Hindlimb muscle (tissue), 1 donor: ENCODE data around the gene RAET1G. TPM values are rescaled to one million over a fixed set of nuclear protein-coding genes. Genes with fewer than 3 reads are reported as not detected.
"Not testable (repeated sequence)": the region's sequence is repeated elsewhere in the genome, so short reads cannot be mapped to it uniquely, and the experiment has no call there.

Source experiments
- DNase-seq: peaks from one replicate; pipeline ENCODE4 v3.0.0-alpha.2; 2013
- polyA plus RNA-seq: library from polyadenylated mRNA; unstranded; fragments of 120-200 nt; gene quantifications from one replicate; pipeline ENCODE4 v1.2.1, GENCODE V29; 2013; ENCODE audit not compliant: insufficient read length

Gene RAET1G
- polyA plus RNA-seq, 1 donor = 0.54 TPM

GRCh38 chr6:149953390-149953789 is 30.5 kb upstream of the RAET1G start:
- not testable (repeated sequence) for DNase-seq

GRCh38 chr6:149951626-149952025 is 28.7 kb upstream of the RAET1G start:
- no peak for DNase-seq

- no peak for DNase-seq
Measured at GRCh38 chr6:149951096-149951495, 28.2 kb upstream of the RAET1G start.

DNA sequence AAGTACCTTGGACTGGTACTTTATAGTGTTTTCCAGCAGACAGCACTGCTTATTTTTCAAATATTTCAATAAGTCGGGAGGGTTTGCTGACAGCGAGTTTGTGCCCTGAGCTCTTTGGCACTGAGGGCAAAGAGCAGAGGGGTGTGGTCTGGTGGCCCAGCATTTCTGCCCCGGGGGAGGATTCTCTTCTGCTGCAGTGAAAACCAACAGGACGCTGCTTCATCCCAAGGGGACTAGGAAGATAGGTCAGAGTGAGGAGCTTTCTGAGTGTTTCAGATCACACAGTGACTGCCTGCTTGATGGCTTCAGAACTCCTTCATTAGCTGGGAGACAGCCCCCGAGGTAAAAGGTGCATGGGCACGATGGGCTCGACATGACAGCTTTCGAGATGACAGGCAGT is 27.5 kb upstream of the RAET1G start:
- no peak for DNase-seq

GRCh38 chr6:149948616-149949015 is 25.7 kb upstream of the RAET1G start:
- no peak for DNase-seq

DNA sequence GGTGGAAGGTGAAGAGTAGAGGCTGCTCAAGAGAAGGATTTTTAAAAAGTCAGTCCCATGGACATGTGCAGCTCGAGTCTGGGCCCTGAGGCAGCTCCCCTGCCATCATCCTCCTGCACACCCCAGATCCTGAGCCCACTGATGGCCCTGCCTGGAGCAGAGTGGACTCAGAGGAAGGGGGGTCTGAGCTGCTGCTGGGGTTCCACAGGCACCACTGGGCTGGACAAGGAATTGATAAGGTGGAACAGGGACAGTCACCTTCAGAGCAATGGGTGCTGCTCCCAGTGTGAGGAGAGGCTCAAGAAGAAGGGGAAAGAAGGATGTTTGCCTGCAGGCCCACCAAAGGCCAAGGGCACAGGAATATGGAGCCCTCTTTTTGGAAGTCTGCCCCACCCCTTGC is 25.1 kb upstream of the RAET1G start:
- no peak for DNase-seq

DNA sequence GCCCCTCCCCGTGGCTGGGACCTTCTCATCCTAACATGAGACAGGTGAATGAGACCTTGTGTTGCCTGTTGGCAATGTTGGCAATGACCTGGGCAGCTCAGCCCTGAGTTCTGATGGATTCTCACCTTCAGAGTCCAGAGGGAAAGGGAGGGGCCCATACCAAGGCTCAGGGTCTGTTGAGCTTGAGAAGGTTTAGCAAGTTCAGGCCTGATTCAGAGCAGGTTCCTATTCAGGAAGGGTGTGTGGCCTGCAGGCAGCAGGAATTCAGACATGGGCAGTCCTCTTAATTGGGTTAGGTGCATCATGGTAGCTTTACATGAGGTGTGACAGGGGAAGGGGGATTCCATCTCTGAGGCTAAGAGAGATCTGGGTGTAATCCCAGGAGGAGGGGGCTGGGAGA is 24.6 kb upstream of the RAET1G start:
- DNase-seq = not testable (repeated sequence)

GRCh38 chr6:149946631-149947030 is 23.7 kb upstream of the RAET1G start:
- DNase-seq = not testable (repeated sequence)

DNA sequence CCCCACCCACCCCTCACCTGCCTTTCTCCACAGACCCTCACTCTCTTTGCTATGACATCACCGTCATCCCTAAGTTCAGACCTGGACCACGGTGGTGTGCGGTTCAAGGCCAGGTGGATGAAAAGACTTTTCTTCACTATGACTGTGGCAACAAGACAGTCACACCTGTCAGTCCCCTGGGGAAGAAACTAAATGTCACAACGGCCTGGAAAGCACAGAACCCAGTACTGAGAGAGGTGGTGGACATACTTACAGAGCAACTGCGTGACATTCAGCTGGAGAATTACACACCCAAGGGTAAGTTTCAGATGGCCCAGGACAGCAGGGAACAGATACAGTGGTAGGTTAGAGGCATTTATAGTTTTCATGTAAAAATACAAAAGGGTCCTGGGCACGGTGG is 22.4 kb upstream of the RAET1G start:
- not testable (repeated sequence) for DNase-seq

- DNase-seq = not testable (repeated sequence)
Measured at GRCh38 chr6:149943321-149943720, 20.4 kb upstream of the RAET1G start.

DNA sequence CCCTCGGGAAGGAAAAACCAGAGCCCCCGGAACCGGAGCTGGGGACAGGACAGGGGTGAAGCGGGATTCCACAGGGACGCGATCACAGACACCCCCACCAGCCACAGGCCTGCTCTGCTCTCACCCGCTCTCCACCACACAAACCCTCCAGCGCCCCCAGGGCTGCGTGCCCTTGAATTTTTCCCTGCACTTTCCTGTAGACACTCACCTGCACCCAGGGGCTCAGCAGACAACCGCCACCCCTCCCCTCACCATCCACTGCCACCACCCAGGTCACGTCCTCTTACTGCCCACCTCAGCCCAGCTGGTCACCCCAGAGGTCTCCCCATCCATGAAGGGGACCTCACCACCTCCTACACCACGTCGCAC is 19.5 kb upstream of the RAET1G start:
- no peak for DNase-seq

DNA sequence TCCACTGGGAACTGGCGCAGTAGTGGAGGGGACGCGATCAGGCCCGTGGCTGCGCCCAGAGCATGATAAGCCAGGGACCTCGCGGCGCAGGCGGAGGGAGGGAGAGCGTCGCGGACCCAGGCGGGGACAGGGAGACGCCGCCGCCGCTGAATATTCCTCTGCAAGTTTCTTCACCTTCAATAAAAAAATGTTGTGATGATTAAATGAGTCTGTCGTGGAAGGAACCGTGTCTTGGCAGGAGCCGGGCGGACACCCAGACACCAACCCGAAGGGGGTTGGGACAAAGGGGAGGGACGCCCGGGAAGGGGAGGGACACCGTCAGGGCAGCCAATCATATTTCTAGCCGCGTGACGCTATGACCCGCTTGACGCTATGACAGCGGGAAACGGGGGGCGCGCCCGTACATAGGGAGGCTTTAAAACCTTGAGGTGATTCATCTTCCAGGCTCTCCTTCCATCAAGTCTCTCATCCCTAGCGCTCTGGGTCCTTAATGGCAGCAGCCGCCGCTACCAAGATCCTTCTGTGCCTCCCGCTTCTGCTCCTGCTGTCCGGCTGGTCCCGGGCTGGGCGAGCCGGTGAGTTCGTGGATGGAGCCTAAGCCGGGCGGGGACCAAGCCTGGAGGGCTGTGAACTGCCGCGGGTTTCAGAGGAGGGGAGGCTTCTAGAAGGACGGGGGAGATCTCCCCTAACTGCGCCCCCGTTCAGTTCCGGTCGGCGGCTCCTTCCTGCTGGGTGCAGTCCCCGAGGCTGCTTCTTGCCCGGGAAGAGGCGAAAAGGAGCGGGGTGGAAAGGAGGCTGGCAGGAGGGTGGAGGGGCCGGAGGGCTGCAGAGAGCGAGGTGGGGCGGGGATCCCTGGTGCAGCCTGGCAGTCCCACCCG is 18.9 kb upstream of the RAET1G start, which contains the start of gene ULBP2:
Gene ULBP2 (plus strand): TSS at position 432 of the 878 bp plus-strand sequence. CDS start 59 bp downstream, at position 491.
- peak; percentile 82 for DNase-seq

- no peak for DNase-seq
Measured at GRCh38 chr6:149940672-149940982, 17.7 kb upstream of the RAET1G start.

DNA sequence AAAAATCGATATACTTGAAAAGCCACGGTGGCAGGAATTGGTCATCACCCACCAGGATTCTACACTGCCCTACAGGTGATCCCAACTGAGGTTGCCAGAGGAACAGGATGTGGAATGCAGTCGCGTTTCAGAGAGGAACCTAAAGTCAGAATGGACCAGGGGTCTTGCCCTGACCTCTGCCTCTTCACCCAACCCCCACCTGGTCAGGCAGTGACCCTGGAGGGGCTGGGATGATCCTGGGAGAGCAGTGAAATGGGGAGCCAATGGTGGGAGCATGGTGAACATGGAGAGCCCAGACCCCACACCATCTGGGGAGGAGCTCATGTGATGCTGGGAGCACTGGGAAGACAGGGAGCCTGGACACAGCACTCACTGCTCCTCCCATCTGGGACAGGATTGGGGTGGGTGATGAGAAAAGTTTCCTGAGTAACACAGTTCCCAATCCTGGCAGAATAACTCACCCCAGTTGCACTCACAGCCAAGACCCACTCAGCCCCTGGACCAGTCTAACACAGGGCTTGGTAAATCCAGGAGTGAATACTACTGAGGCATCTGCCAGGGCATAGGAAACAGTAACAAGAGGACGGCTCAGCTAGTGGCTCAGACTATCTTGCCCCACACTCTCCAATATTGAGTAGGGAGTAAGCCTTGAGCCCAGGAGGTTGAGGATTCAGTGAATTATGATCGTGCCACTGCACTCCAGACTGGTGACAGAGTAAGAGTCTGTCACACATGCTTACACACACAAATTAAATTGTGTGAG is 17.2 kb upstream of the RAET1G start:
- DNase-seq = no peak

DNA sequence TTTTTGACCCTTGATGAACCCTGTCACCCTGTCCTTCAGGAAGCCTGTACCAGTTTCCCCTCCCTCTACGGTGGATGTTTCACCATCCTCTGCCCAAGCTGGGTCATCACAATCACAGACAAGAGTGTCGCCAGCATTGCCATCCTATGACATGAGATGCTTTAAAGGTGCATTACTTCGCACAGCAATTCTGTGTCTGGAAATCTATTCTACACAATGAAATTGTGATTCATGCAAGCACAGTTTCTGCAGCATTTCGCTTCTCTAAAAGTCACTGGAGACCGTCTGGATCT is 16.4 kb upstream of the RAET1G start:
- DNase-seq = no peak

DNA sequence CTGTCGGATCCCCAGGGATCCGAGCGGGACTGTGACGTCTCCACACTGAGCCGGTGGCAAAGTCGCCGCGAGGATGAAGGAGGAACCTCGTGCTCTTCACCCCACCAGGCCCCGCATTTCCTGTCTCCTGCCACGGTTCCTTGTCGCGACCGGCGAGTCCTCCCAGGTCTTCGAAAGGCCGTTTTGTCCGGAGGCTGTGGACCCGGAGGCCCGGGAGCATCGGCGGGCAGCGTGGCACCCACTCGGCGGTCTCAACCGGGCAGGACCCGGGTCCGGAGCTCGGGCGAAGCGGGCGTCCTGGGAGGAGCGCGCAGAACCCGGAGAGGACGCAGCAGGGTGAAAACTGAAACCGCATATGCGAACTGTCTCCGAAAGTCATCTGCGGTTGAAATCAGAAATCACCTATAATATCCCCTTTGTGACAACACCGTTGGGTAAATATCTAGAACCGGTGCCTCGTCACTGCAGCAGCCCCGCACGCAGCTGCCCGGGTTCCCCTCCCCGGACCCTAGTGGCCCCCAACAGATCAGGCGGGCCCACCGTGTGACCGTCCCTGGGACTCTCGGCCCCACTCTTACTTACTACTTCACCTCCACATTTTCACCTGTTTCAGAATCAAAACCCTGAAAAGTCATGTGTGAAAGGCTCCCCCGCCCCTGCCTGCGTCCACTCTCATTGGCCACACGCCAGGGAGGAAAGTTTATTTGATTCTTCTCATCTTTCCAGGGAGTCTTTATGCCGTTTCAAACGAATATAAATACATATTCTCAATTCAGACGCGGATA is 15.8 kb upstream of the RAET1G start:
- DNase-seq = no peak

DNA sequence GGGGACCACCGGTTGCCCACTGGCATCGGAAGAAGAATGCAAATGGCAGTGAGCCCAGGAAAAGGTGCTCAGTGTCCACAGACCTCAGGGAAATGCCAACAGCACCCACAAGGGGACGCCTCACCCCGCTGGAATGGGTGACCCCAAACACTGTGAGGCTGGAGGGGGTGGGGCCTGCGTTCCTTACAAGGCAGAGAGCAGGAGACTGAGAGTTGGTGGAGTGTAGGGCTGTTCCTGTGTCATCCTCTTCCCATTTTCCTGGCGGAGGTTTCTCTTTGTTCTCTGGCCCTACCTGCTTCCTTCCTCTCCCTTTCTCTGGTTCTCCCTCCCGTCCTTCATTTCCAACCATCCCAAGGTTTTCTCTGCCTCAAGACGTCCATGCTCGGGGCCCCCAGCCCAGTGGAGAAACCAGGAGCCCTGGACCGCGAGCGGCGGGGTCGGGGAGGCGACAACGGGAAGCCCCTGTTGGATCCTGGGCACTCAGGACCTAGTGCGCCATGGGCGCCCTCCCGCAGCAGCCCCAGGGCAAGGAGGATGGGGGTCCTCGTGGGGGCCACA is 15.2 kb upstream of the RAET1G start:
- not testable (repeated sequence) for DNase-seq

DNA sequence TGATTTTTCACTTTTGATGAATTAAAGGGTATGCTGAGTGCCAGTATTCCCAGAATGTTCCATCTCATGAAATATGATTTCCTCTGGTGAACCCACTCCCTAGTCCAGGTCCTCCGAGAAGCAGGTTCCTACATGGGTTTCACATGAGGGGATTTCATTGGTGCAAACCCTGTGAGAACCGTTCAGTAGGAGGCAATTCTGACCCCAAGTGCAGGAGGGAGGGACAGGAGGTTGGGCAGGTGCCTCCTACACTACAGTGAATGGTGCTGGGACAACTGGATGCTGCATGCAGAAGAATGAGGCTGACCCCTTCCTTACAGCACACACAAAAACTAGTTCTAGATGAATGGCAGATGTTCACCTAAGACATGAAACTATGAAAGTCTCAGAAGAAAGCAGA is 13.8 kb upstream of the RAET1G start:
- DNase-seq = no peak

GRCh38 chr6:149935668-149936067 is 12.7 kb upstream of the RAET1G start:
- DNase-seq = no peak

DNA sequence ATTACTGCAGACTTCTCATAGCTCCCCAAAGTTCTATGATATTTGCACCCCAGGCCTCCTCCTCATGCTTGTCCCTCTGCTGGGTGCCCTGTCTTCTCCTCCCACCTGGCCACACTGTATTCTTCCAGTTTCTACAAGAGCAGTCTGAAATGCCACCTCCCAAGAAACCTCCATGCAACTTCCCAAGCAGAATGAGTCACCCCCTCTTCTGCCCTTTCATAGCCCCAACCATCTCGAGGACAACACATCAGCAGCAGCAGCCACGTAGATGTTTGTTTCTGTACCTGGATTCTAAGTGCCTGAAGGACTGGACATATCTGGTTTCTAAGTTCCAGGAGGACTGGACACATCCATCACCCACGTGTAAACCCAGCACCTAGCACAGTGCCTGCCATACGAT is 12.3 kb upstream of the RAET1G start:
- DNase-seq = no peak

DNA sequence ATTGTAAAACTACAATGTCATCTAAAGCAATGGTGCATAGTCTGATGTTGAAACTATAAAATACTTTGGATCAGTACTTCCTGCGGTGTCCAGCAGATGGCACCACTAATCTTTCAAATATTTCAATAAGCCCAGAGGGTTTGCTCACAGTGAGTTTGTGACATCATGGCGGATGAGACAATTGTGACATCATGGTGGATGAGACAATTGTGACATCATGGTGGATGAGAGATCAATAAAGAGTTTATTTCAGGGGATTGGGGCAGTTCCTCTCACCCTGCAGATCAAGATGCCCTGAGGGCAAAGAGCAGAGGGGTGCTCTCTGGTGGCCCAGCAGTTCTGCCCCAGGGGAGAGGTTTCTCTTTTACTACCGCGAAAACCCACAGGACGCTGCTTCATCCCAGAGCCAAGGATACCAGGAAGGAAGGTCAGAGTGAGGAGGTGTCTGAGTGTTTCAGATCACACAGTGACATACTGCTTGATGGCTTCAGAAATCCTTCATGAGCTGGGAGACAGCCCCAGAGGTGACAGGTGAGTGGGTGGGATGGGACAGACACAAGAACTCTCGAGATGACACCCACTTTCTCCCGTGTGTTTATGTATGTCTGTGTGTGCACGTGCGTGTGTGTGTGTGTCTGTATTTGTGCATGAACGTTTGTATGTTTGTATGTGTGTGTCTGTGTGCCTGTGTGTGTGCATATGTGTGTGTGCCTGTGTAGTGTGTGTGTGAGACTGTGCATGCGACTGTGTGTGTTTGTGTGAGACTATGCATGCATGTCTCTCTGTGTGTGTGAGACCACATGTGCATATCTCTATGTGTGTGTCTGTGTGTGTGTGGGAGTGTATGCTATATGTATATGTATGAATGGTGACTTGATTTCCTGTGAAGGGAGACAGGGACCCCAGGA is 11.6 kb upstream of the RAET1G start:
- no peak for DNase-seq

GRCh38 chr6:149933461-149933860 is 10.5 kb upstream of the RAET1G start:
- DNase-seq = no peak
